GM06990 (cell line): Measurements from ENCODE around the gene NUDCD3.

ENCODE experiments used
- DNase-seq: peaks from one replicate; pipeline ENCODE4 v3.0.0-alpha.2; 2011; ENCODE audit not compliant: insufficient read length; ENCODE audit errors: extremely low read depth
- H3K27me3 ChIP-seq: replicated peaks from 2 replicates; pipeline ENCODE4 v1.6.0; 2011; ENCODE audit warnings: low read length; ENCODE audit not compliant: control insufficient read depth, insufficient read depth
- H3K36me3 ChIP-seq: 2 replicates; pipeline ENCODE4 v1.5.1; 2011; ENCODE audit warnings: low read length; ENCODE audit not compliant: control insufficient read depth, insufficient read depth
- H3K4me3 ChIP-seq: replicated peaks from 2 replicates; pipeline ENCODE4 v1.5.1; 2011; ENCODE audit warnings: low read depth, mild to moderate bottlenecking, control low read depth, low read length
- CTCF ChIP-seq: IDR thresholded peaks from 2 replicates; pipeline ENCODE4 v1.5.1; 2011; ENCODE audit warnings: low read length, control low read depth, mild to moderate bottlenecking, inconsistent platforms; ENCODE audit not compliant: insufficient read depth, poor library complexity, severe bottlenecking

NUDCD3 gene

DNA sequence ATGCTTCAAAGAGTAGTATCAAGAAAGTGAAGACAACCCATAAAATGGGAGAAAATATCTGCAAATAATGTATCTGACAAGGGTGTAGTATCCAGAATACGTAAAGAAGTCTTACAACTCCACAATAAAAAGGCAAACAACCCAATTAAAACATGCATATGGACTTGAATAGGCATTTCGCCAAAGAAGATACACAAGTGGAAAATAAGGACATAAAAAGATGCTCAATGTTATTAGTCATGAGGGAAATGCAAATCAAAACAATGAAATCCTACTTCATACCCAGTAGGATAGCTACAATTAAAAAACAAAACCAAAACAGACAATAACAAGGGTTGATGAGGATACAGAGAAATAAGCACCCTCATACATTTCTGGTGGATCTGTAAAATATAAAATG, 79.2 kb downstream of the NUDCD3 start:
- Histone ChIP-seq H3K4me3 (no peak overlapping the region), H3K36me3 (peaks cover 5% of the 10 kb centered on the region), H3K27me3 (no peaks in the 10 kb centered on the region; the same call in 1 of the 2 replicates)
- TF ChIP-seq CTCF: no peak
- DNase-seq: no peak

DNA sequence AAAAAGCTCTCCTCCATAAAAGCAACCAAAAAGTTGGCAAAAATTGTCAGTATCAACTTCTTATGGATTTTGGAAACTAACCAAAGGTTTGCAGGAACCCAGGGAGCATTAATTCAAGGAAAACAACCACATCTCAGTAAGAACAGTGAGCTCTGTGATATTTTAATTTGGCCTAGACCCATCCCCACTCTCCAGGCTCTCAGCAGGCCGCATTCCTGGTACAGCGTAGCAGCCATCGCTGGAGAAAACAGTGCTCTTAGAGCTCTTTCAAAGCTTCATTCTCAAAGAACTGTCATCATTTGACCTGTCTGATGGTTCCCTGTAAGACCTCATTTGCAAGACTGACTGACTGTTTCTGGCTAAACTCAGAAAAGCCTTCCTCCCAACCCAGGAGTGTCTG, 81.9 kb downstream of the NUDCD3 start:
- H3K36me3 ChIP-seq: peaks cover 16% of the 10 kb centered on the region
- no peaks in the 10 kb centered on the region; the same call in 1 of the 2 replicates for H3K27me3 ChIP-seq
- DNase-seq: no peak
- no peak for TF ChIP-seq CTCF
- no peak overlapping the region for H3K4me3 ChIP-seq

DNA sequence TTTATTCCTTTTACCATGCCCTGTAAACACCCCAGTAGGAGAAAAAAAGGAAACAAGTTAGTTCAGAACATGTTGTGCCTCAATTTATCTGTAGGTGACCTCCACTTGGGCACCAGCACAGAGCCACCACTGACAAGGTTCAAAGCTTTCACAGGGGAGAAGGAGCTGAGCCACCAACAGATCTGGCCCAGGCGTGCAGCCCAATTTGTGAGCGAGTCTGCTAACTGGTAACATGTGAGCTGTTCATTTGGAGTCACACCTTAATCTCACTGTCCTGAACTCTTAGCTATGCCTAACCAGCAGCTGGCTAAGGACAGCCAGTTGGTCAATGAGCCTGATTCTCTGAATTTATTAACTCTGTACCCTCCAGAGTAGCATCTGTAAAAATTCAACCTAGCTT, 86.7 kb downstream of the NUDCD3 start:
- no peak for DNase-seq
- TF ChIP-seq CTCF: no peak
- H3K36me3 ChIP-seq: peaks cover 29% of the 10 kb centered on the region

GRCh38 chr7:44403176-44403759, 87.2 kb downstream of the NUDCD3 start:
- Histone ChIP-seq H3K36me3 (peaks cover 30% of the 10 kb centered on the region), H3K27me3 (no peaks in the 10 kb centered on the region; the same call in 1 of the 2 replicates), H3K4me3 (no peak overlapping the region)
- no peak for DNase-seq
- no peak for TF ChIP-seq CTCF

More for the DNA sequence above, 86.7 kb downstream of the NUDCD3 start:
- H3K4me3 ChIP-seq: no peak overlapping the region
- H3K27me3 ChIP-seq: no peaks in the 10 kb centered on the region; the same call in 1 of the 2 replicates

DNA sequence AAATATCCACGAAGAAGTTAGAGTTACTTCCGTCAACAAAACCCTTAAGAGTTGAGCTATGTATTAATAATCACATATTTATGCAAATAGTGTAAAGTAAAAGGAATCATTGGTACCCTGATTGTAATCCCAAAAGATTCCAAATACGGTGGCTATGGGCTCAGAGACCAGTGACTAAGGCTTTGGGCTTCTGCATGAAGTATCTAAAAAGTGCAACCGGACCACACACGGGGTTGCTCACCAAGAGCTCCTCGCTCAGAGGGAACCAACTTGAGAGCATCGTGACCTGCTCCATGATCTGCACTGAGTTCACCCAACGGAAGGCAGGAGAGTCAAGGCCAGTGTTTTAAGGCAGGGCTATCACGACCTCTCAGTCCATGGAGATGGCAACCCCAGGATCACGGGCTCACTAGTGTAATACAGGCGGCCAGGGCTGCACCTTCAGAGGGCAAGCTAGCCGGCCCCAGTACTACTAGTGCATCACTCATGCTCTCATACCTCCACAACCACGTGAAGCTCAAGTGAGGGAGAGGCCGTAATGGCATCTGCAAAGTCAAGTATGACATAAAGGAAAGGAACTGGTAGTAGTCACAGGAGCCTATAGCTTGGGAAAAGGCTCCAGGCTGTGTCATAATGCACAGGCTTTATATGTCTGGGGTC, 87.9 kb downstream of the NUDCD3 start:
- no peak for TF ChIP-seq CTCF
- Histone ChIP-seq H3K27me3 (no peaks in the 10 kb centered on the region; the same call in 1 of the 2 replicates), H3K36me3 (peaks cover 32% of the 10 kb centered on the region), H3K4me3 (no peak overlapping the region)
- DNase-seq: no peak
